ENCODE data around the gene FLVCR2. TPM values are rescaled to one million over a fixed set of nuclear protein-coding genes. Genes with fewer than 3 reads are reported as not detected.
A peak's percentile ranks its signal among the peaks of the same experiment; 100 is the strongest.

FLVCR2 gene
- total and polyA plus RNA-seq, 8 donors: 0.33 to 6.3 (median 2.4) TPM

- H3K36me3 ChIP-seq: no peaks in the 10 kb centered on the region
- no peak overlapping the region for H3K27ac ChIP-seq
- no peak for TF ChIP-seq CTCF (IDR thresholded peaks at IDR 0.05)
- H3K4me3 ChIP-seq: no peak overlapping the region
- ATAC-seq: no peak
- no peaks in the 10 kb centered on the region for H3K27me3 ChIP-seq
- FAIRE-seq: no peak
- H3K9me3 ChIP-seq: no peaks in the 10 kb centered on the region
- H3K4me1 ChIP-seq: no peaks in the 10 kb centered on the region
- WGBS, 2 donors: 64 to 75% methylated on average over 6 of the region's 6 CpGs
- intact Hi-C loops (cut with DNase I): loop anchor here in 1 of 3 donors (10.0 kb wide), 1 partner anchor 83 kb away; no protein-coding TSS in a partner anchor
- no peak for DNase-seq
These were observed 6.3 kb upstream of the FLVCR2 start for GRCh38 chr14:75572104-75572503.

DNA sequence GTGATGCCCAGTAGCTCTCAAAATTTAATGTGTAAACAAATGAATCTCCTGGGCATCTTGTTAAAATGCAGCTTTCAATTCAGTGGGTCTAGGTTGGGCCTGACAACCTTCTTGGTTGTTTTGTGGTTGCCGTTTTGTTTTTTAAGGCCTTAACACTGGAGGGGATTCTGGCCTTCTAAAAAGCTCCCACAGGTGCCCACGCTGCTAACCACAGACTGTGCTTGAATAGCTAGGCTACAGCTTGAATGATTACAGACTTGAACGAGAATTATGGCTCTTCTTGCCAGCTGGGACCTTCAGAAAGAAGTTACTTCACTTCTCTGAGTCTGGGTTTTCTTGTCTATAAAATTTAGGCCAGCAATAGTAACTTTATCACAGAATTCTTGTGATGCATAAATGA, 1.3 kb upstream of the FLVCR2 start:
- Histone ChIP-seq H3K4me1 (peaks cover 6 to 10% (median 7%) of the 10 kb centered on the region in 3 donors), H3K27me3 (no peaks in the 10 kb centered on the region), H3K4me3 (no peak overlapping the region), H3K36me3 (no peaks in the 10 kb centered on the region), H3K27ac (no peak overlapping the region), H3K9me3 (no peaks in the 10 kb centered on the region)
- 66 to 69% methylated on average over 3 of the region's 3 CpGs for WGBS, 2 donors
- no peak for TF ChIP-seq CTCF (IDR thresholded peaks at IDR 0.05)
- intact Hi-C loops (cut with DNase I): loop anchor here (5.0 to 10.0 kb wide), 3 partner anchors 75 to 80 kb away; no protein-coding TSS in a partner anchor
- ATAC-seq (no peak), FAIRE-seq (no peak), DNase-seq (no peak)

DNA sequence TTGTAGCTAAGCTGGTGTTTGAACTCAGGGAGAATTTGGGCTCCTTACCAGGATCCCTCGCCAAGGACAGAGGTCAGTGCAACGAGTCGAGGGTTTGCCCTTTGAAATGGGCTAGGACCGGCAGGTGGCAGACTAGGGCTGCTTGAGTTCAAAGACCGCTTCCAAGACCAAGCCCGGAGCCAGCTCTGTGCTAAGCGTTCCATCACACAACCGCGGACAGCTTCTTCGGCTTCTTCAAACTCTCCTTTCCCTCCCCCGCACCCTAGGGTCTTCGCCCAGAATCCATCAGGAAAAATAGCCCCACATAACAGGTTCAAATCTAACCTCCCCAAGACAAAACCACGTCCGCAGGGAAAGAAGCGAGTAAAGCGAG, 705 bp upstream of the FLVCR2 start:
- Histone ChIP-seq H3K4me1 (peaks cover 6 to 10% (median 7%) of the 10 kb centered on the region in 3 donors), H3K27ac (peak overlapping the region in 3 of 4 donors; percentile 5 to 71 (median 19)), H3K36me3 (no peaks in the 10 kb centered on the region), H3K27me3 (no peaks in the 10 kb centered on the region), H3K9me3 (no peaks in the 10 kb centered on the region), H3K4me3 (peak overlapping the region; percentile 13 to 46 (median 27))
- WGBS, 2 donors: 0% methylated on average over 16 of the region's 16 CpGs
- intact Hi-C loops (cut with DNase I): loop anchor here (5.0 to 10.0 kb wide), 3 partner anchors 75 to 80 kb away; no protein-coding TSS in a partner anchor
- peak; percentile 75 to 92 (median 84) for DNase-seq
- peak; percentile 26 to 60 (median 52) for TF ChIP-seq CTCF (IDR thresholded peaks at IDR 0.05)
- peak; percentile 91 to 95 (median 94) for ATAC-seq
- FAIRE-seq: no peak

DNA sequence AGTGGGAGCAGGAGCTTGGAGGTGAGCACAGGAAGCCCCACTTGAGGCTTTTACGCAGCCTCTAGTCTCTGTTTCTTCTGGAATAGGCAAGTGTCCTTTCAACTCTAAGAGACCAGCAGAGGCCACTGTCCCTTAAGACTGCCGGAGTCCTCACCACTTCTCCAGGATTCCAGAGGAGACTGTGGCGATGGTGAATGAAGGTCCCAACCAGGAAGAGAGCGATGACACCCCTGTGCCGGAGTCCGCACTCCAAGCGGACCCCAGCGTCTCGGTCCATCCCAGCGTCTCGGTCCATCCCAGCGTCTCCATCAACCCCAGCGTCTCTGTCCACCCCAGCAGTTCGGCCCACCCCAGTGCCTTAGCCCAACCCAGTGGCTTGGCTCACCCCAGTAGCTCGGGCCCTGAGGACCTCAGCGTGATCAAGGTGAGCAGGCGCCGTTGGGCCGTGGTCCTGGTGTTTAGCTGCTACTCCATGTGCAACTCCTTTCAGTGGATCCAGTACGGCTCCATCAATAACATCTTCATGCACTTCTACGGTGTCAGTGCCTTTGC, 442 bp downstream of the FLVCR2 start:
- DNase-seq (peak in 4 of 6 donors; percentile 18 to 80 (median 44)), FAIRE-seq (no peak), ATAC-seq (peak; percentile 41 to 72 (median 62))
- Histone ChIP-seq H3K27me3 (no peaks in the 10 kb centered on the region), H3K4me1 (peaks cover 6 to 10% (median 7%) of the 10 kb centered on the region in 3 donors), H3K36me3 (no peaks in the 10 kb centered on the region), H3K9me3 (no peaks in the 10 kb centered on the region), H3K4me3 (peak overlapping the region; percentile 16 to 51 (median 42)), H3K27ac (peak overlapping the region in 2 of 4 donors; percentile 3 to 71)
- intact Hi-C loops (cut with DNase I): loop anchor here (5.0 to 10.0 kb wide), 3 partner anchors 73 to 78 kb away; no protein-coding TSS in a partner anchor
- no peak for TF ChIP-seq CTCF (IDR thresholded peaks at IDR 0.05)
- WGBS, 2 donors: 26 to 33% methylated on average over 21 of the region's 21 CpGs

DNA sequence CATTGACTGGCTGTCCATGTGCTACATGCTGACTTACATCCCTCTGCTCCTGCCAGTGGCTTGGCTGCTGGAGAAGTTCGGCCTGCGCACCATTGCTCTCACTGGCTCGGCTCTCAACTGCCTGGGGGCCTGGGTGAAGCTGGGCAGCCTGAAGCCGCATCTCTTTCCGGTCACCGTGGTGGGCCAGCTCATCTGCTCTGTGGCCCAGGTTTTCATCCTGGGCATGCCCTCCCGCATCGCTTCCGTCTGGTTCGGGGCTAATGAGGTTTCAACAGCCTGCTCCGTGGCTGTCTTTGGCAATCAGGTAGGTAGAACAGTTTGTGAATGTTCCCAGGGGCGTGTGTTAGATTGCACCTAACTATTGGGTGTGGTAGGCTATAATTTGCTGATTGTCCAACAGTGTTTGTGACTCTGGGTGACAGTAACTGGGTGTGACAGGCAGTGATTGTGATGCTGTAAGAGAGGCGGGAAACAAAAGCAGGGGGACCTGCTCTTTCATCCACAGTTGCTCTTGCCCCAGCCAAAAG, 981 bp downstream of the FLVCR2 start:
- FAIRE-seq: no peak
- intact Hi-C loops (cut with DNase I): loop anchor here (5.0 to 10.0 kb wide), 3 partner anchors 73 to 78 kb away; no protein-coding TSS in a partner anchor
- no peaks in the 10 kb centered on the region for H3K9me3 ChIP-seq
- no peak for TF ChIP-seq CTCF (IDR thresholded peaks at IDR 0.05)
- peak overlapping the region in 1 of 4 donors; percentile 46 for H3K4me3 ChIP-seq
- WGBS, 2 donors: 80 to 84% methylated on average over 13 of the region's 13 CpGs
- no peak overlapping the region for H3K27ac ChIP-seq
- peaks cover 6 to 10% (median 7%) of the 10 kb centered on the region in 3 donors for H3K4me1 ChIP-seq
- peak in 1 of 6 donors; percentile 73 for DNase-seq
- no peak for ATAC-seq
- no peaks in the 10 kb centered on the region for H3K36me3 ChIP-seq
- H3K27me3 ChIP-seq: no peaks in the 10 kb centered on the region
